ENCODE results near the gene GTF3C5. TPM values are rescaled to one million over a fixed set of nuclear protein-coding genes. Genes with fewer than 3 reads are reported as not detected.

GTF3C5 gene
- total and polyA plus RNA-seq, 2 of the 4 experiments (the other 2 are of a cell fraction) = 49.1 to 52.3 TPM

DNA sequence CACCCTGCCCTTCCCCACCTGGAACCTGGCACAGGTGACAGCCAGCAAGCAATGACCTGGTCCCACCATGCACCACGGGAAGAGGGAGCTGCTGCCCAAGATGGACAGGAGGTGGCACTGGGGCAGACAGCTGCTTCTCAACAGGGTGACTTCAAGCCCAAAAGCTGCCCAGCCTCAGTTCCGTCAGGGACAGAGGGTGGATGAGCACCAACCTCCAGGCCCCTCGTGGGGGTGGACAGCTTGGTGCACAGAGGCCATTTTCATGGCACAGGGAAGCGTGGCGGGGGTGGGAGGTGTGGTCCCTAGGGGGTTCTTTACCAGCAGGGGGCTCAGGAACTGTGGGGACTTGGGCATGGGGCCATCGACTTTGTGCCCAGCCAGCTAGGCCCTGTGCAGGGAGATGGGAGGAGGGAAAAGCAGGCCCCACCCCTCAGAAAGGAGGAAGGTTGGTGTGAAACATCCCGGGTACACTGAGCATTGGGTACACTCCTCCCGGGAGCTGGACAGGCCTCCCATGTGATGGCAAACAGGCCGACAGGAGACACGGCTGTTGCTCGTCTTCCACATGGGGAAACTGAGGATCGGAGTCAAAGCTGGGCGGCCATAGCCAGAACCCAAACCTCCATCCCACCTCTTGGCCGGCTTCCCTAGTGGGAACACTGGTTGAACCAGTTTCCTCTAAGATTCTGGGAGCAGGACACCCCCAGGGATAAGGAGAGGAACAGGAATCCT is 32.9 kb downstream of the GTF3C5 start:
- Histone ChIP-seq H2BK5ac (ENCODE audit: low read depth, low read length, poor library complexity, severe bottlenecking) (no peak overlapping the region), H2AFZ (replicated peaks; ENCODE audit: low read length, poor library complexity) (no peak overlapping the region), H3K27ac (ENCODE audit: insufficient read depth, low read length) (no peak overlapping the region), H3K23ac (ENCODE audit: low read depth, low read length) (no peak overlapping the region), H3K4me1 (ENCODE audit: control insufficient read depth, insufficient read depth, low read length) (peaks cover 3% of the 10 kb centered on the region; the same call in 1 of the 2 replicates), H2BK120ac (ENCODE audit: low read depth, low read length) (no peak overlapping the region), H2AK5ac (ENCODE audit: low read depth, low read length) (no peak overlapping the region), H2BK15ac (ENCODE audit: low read depth, low read length) (no peak overlapping the region), H3K14ac (replicated peaks; ENCODE audit: low read depth, low read length) (no peak overlapping the region), H3K56ac (ENCODE audit: extremely low read depth, insufficient read depth, low read length) (no peak overlapping the region), H4K91ac (ENCODE audit: insufficient read depth, low read depth, low read length) (no peak overlapping the region), H3K4me3 (ENCODE audit: insufficient read depth, low read depth, low read length) (no peak overlapping the region), H3K9ac (ENCODE audit: low read depth, low read length) (no peak overlapping the region), H3K9me3 (ENCODE audit: control insufficient read depth, insufficient read depth, low read length) (no peaks in the 10 kb centered on the region), H3K36me3 (ENCODE audit: control insufficient read depth, insufficient read depth, low read length) (peaks cover 2% of the 10 kb centered on the region; the same call in 1 of the 2 replicates), H2BK20ac (ENCODE audit: low read depth, low read length) (no peak overlapping the region), H3K79me1 (ENCODE audit: low read depth in 1 of 2, low read length in 2 of 2) (no peaks in the 10 kb centered on the region), H3K27me3 (ENCODE audit: control insufficient read depth, insufficient read depth, low read length) (no peaks in the 10 kb centered on the region), H4K20me1 (ENCODE audit: insufficient read depth, low read length) (no peaks in the 10 kb centered on the region; the same call in 1 of the 2 replicates), H4K8ac (ENCODE audit: low read depth in 2 of 2, low read length in 2 of 2) (no peak overlapping the region), H3K4ac (ENCODE audit: low read depth, low read length) (no peak overlapping the region), H2AK9ac (replicated peaks; ENCODE audit: low read depth, low read length, poor library complexity) (peak overlapping the region; percentile 50), H3K9me1 (ENCODE audit: insufficient read depth, low read length) (0 out of 2 replicates have a peak, but pooled peaks cover 3% of the 10 kb centered on the region), H3K18ac (ENCODE audit: low read depth, low read length) (no peak overlapping the region), H4K5ac (ENCODE audit: low read depth, low read length) (no peak overlapping the region), H3K4me2 (ENCODE audit: low read depth, low read length) (no peak overlapping the region)
- dilution Hi-C loops (cut with HindIII; ENCODE audit: low sequenced_read_pairs, unreplicated experiment) = no loop called here
- intact Hi-C loops (cut with micrococcal nuclease) = no loop called here
- POLR2A ChIA-PET (ENCODE audit: unreplicated experiment) = no interaction called here
- DNase-seq (no peak), ATAC-seq (ENCODE audit: low read depth) (no peak)
- in situ Hi-C loops (cut with MboI; ENCODE audit: low sequenced_read_pairs) = no loop called here
- no TSS peak for BruUV-seq (replicated peaks)
- CTCF ChIA-PET = no interaction called here
- WGBS, 2 experiments (ENCODE audit: extremely low coverage in 2 of 2, insufficient read length in 1 of 2) = 100% methylated on average over 1 of the region's 14 CpGs; no CpG with 5 or more reads in 1 of the 2 experiments
- no peak for TF ChIP-seq SMC3 (IDR thresholded peaks at IDR 0.05; ENCODE audit: low read depth, low read length)
- TF ChIP-seq RAD21 (IDR thresholded peaks at IDR 0.05; ENCODE audit: low read length) = no peak
- TF ChIP-seq, protein P1, sequence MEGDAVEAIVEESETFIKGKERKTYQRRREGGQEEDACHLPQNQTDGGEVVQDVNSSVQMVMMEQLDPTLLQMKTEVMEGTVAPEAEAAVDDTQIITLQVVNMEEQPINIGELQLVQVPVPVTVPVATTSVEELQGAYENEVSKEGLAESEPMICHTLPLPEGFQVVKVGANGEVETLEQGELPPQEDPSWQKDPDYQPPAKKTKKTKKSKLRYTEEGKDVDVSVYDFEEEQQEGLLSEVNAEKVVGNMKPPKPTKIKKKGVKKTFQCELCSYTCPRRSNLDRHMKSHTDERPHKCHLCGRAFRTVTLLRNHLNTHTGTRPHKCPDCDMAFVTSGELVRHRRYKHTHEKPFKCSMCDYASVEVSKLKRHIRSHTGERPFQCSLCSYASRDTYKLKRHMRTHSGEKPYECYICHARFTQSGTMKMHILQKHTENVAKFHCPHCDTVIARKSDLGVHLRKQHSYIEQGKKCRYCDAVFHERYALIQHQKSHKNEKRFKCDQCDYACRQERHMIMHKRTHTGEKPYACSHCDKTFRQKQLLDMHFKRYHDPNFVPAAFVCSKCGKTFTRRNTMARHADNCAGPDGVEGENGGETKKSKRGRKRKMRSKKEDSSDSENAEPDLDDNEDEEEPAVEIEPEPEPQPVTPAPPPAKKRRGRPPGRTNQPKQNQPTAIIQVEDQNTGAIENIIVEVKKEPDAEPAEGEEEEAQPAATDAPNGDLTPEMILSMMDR (conservative IDR thresholded peaks at IDR 0.05; ENCODE audit: low read depth, low read length) = no peak
- TF ChIP-seq, protein P2, sequence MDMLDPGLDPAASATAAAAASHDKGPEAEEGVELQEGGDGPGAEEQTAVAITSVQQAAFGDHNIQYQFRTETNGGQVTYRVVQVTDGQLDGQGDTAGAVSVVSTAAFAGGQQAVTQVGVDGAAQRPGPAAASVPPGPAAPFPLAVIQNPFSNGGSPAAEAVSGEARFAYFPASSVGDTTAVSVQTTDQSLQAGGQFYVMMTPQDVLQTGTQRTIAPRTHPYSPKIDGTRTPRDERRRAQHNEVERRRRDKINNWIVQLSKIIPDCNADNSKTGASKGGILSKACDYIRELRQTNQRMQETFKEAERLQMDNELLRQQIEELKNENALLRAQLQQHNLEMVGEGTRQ (IDR thresholded peaks at IDR 0.05; ENCODE audit: low read depth, low read length) = no peak
- no peak for TF ChIP-seq MXI1 (IDR thresholded peaks at IDR 0.05; ENCODE audit: borderline replicate concordance, low read depth, low read length)
- TF ChIP-seq MAFK (IDR thresholded peaks at IDR 0.05; ENCODE audit: low read depth, low read length) = no peak
- TF ChIP-seq CEBPB (IDR thresholded peaks at IDR 0.05; ENCODE audit: low read depth, low read length) = no peak
